SK-N-SH (cell line): ENCODE measurements around the gene SLC22A2. TPM values are rescaled to one million over a fixed set of nuclear protein-coding genes. Genes with fewer than 3 reads are reported as not detected.

Source experiments
- CTCF ChIA-PET: fragments of 300-600, 350-600 bp; formaldehyde crosslinking; extraction: SDS; loops from one replicate; lab custom pipeline; 2021; lab: Yijun Ruan, JAX
- POLR2A ChIA-PET: fragments of 350-600 bp; sonication (Branson Sonifier 250); formaldehyde crosslinking; extraction: SDS; loops from one replicate; lab custom pipeline; 2020; ENCODE audit warnings: antibody characterized with exemption, inconsistent platforms; lab: Yijun Ruan, JAX
- DNase-seq: peaks from one replicate; pipeline ENCODE4 v3.0.0; 2012
- H2AFZ ChIP-seq: fragments of 200-600 bp; sonication (generic); 2 replicates; pipeline ENCODE4 v1.8.1; 2016; ENCODE audit warnings: antibody characterized with exemption, mild to moderate bottlenecking, low read depth
- H3F3A ChIP-seq: fragments of 200-600 bp; sonication (generic); replicated peaks from 2 replicates; pipeline ENCODE3; 2016; ENCODE audit warnings: antibody characterized with exemption, mild to moderate bottlenecking; ENCODE audit not compliant: insufficient read depth
- H3K27ac ChIP-seq, 2 experiments: fragments of 200-500 bp in 1 of 2; fragments of 200-600 bp in 1 of 2; sonication (Bioruptor generic) in 1 of 2; sonication (generic), shearing (Covaris generic) in 1 of 2; 2 replicates each; pipeline versions ENCODE4 v1.5.1 to v1.6.1; 2014 to 2016; ENCODE audit warnings: low read depth in 2 of 2, inconsistent platforms in 1 of 2, low read length in 1 of 2, mild to moderate bottlenecking in 1 of 2, mixed read lengths in 1 of 2
- H3K27me3 ChIP-seq: fragments of 200-600 bp; sonication (generic), shearing (Covaris generic); 2 replicates; pipeline ENCODE4 v1.6.1; 2016; ENCODE audit warnings: mixed run types; ENCODE audit not compliant: insufficient read depth
- H3K36me3 ChIP-seq, 2 experiments: fragments of 200-500 bp in 1 of 2; fragments of 200-600 bp in 1 of 2; sonication (Bioruptor generic) in 1 of 2; sonication (generic) in 1 of 2; replicated peaks in 1 of 2; 2 replicates each; pipeline versions ENCODE3 to v1.5.1; 2014 to 2016; ENCODE audit warnings: low read length in 1 of 2, mild to moderate bottlenecking in 1 of 2; ENCODE audit not compliant: insufficient read depth in 2 of 2, control insufficient read depth in 1 of 2
- H3K4me1 ChIP-seq, 2 experiments: fragments of 200-500 bp in 1 of 2; fragments of 200-600 bp in 1 of 2; sonication (Bioruptor generic) in 1 of 2; sonication (generic), shearing (Covaris generic) in 1 of 2; 2 replicates each; pipeline versions ENCODE4 v1.5.1 to v1.6.1; 2014 to 2016; ENCODE audit warnings: low read depth in 1 of 2, low read length in 1 of 2, mixed run types in 1 of 2; ENCODE audit not compliant: insufficient read depth in 2 of 2, control insufficient read depth in 1 of 2
- H3K4me2 ChIP-seq: fragments of 200-600 bp; sonication (generic), shearing (Covaris generic); 2 replicates; pipeline ENCODE4 v1.6.1; 2017; ENCODE audit warnings: mixed run types
- H3K4me3 ChIP-seq, 2 experiments: fragments of 200-500 bp in 1 of 2; fragments of 200-600 bp in 1 of 2; sonication (Bioruptor generic) in 1 of 2; sonication (generic), shearing (Covaris generic) in 1 of 2; 2 replicates each; pipeline versions ENCODE4 v1.5.1 to v1.8.1; 2014 to 2016; ENCODE audit warnings: low read depth in 2 of 2, inconsistent platforms in 1 of 2, low read length in 1 of 2, mild to moderate bottlenecking in 1 of 2, mixed read lengths in 1 of 2, moderate library complexity in 1 of 2
- H3K79me2 ChIP-seq: fragments of 200-600 bp; sonication (generic); 2 replicates; pipeline ENCODE4 v1.8.1; 2017; ENCODE audit warnings: mild to moderate bottlenecking; ENCODE audit not compliant: insufficient read depth
- H3K9ac ChIP-seq: fragments of 200-600 bp; sonication (generic); 2 replicates; pipeline ENCODE4 v1.6.1; 2017; ENCODE audit warnings: mixed run types
- H3K9me2 ChIP-seq: fragments of 200-600 bp; sonication (generic); 2 replicates; pipeline ENCODE4 v1.6.1; 2017; ENCODE audit warnings: mixed run types
- H3K9me3 ChIP-seq: fragments of 200-600 bp; sonication (generic); 2 replicates; pipeline ENCODE4 v1.6.1; 2017; ENCODE audit warnings: mixed run types, mild to moderate bottlenecking, moderate library complexity
- H4K20me1 ChIP-seq: fragments of 200-600 bp; sonication (generic); 2 replicates; pipeline ENCODE4 v1.6.1; 2017; ENCODE audit warnings: mild to moderate bottlenecking, mixed run types; ENCODE audit not compliant: insufficient read depth
- CHD2 ChIP-seq: fragments of 150-350 bp; IDR thresholded peaks from 2 replicates; pipeline ENCODE4 v1.6.1; 2018; ENCODE audit warnings: low read length; ENCODE audit not compliant: partially characterized antibody
- ELF1 ChIP-seq: IDR thresholded peaks from 2 replicates; pipeline ENCODE4 v1.4.0; 2012
- FOSL2 ChIP-seq: IDR thresholded peaks from 2 replicates; pipeline ENCODE4 v1.4.0; 2012; ENCODE audit warnings: low read depth, mild to moderate bottlenecking, moderate library complexity, borderline replicate concordance
- FOXM1 ChIP-seq: IDR thresholded peaks from 2 replicates; pipeline ENCODE4 v1.4.0; 2012; ENCODE audit warnings: low read depth, mild to moderate bottlenecking
- GABPA ChIP-seq: IDR thresholded peaks from 2 replicates; pipeline ENCODE4 v1.4.0; 2012; ENCODE audit warnings: low read depth, mild to moderate bottlenecking
- GATA2 ChIP-seq: sonication (generic); formaldehyde crosslinking; IDR thresholded peaks from 2 replicates; pipeline ENCODE4 v1.5.0; 2020; ENCODE audit warnings: mild to moderate bottlenecking, missing genetic modification reagents
- JUND ChIP-seq: IDR thresholded peaks from 2 replicates; pipeline ENCODE4 v1.4.0; 2012
- MEF2A ChIP-seq: IDR thresholded peaks from 2 replicates; pipeline ENCODE4 v1.4.0; 2012; ENCODE audit warnings: low read depth, borderline replicate concordance
- MXI1 ChIP-seq: IDR thresholded peaks from 2 replicates; pipeline ENCODE4 v1.6.1; 2012; ENCODE audit warnings: mild to moderate bottlenecking, low read depth, low read length, improper control_type of control experiment
- RCOR1 ChIP-seq: fragments of 150-350 bp; IDR thresholded peaks from 2 replicates; pipeline ENCODE4 v1.6.1; 2017; ENCODE audit warnings: antibody characterized with exemption, low read length
- RFX5 ChIP-seq: IDR thresholded peaks from 2 replicates; pipeline ENCODE4 v1.6.1; 2012; ENCODE audit warnings: mild to moderate bottlenecking, improper control_type of control experiment, low read length
- RXRA ChIP-seq: IDR thresholded peaks from 2 replicates; pipeline ENCODE4 v1.4.0; 2012; ENCODE audit warnings: low read depth, mild to moderate bottlenecking, borderline replicate concordance
- SMC3 ChIP-seq: IDR thresholded peaks from 2 replicates; pipeline ENCODE4 v1.6.1; 2012; ENCODE audit warnings: low read depth, low read length, improper control_type of control experiment
- TCF12 ChIP-seq: IDR thresholded peaks from 2 replicates; pipeline ENCODE4 v1.4.0; 2012
- TEAD4 ChIP-seq: IDR thresholded peaks from 2 replicates; pipeline ENCODE4 v1.4.0; 2012; ENCODE audit warnings: mild to moderate bottlenecking, borderline replicate concordance; ENCODE audit not compliant: insufficient read depth
- USF2 ChIP-seq: fragments of 150-350 bp; IDR thresholded peaks from 2 replicates; pipeline ENCODE4 v1.6.1; 2017; ENCODE audit warnings: antibody characterized with exemption, low read length, low read depth, borderline replicate concordance
- ZBTB33 ChIP-seq: IDR thresholded peaks from 2 replicates; pipeline ENCODE4 v1.4.0; 2012; ENCODE audit warnings: low read depth, borderline replicate concordance
- WGBS: methylation state at CpG from one replicate; pipeline ENCODE4 v1.1.6; 2017; ENCODE audit warnings: low lambda C conversion rate; 5-methylcytosine and 5-hydroxymethylcytosine counted together
- polyA plus RNA-seq, 3 experiments: library from polyadenylated mRNA; depleted of rRNA; stranded (reverse); fragments of >200 nt; gene quantifications; 2 replicates each; pipeline ENCODE4 v1.2.3, GENCODE V29; 2012
- TF ChIP-seq, protein P1 (sequence below): fragments of 150-350 bp; IDR thresholded peaks from 2 replicates; pipeline ENCODE4 v1.6.1; 2016; ENCODE audit warnings: mild to moderate bottlenecking, low read depth, low read length
- TF ChIP-seq, protein P2 (sequence below): IDR thresholded peaks from 2 replicates; pipeline ENCODE4 v1.4.0; 2012; ENCODE audit warnings: low read depth, borderline replicate concordance
- TF ChIP-seq, protein P3 (sequence below): IDR thresholded peaks from 2 replicates; pipeline ENCODE4 v1.6.1; 2012; ENCODE audit warnings: mild to moderate bottlenecking, low read depth, low read length, moderate library complexity

Gene SLC22A2
- polyA plus RNA-seq, 1 of the 3 experiments (the other 2 are of a cell fraction): not detected

DNA sequence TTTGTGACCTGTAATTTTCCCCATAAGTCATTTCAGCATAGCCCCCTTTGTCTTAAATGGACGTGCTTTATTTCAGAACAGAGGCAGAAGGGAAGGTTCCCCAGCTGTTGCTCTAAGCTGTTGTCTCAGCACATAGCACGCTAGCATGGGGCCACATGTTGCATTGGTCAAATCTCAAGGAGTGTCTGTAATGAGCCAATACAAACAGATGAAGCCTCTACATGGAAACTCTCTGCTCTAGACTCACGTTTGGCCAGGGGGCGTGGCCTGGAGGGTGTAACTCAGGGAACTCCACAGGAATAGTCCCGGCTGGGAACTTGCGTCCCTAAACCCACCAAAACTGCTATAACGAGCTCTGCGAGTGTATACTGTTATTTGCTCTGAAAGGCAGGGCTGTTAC lies 35.2 kb upstream of the SLC22A2 start:
- H3K27ac ChIP-seq: no peak overlapping the region
- DNase-seq: no peak
- H3K4me3 ChIP-seq: no peak overlapping the region
- H3K9me3 ChIP-seq: no peaks in the 10 kb centered on the region
- no peaks in the 10 kb centered on the region for H3K4me1 ChIP-seq
- H3K79me2 ChIP-seq: no peaks in the 10 kb centered on the region
- H3F3A ChIP-seq: no peaks in the 10 kb centered on the region
- no peak overlapping the region for H2AFZ ChIP-seq
- H3K9me2 ChIP-seq: no peaks in the 10 kb centered on the region
- H3K36me3 ChIP-seq: no peaks in the 10 kb centered on the region
- no peak for TF ChIP-seq FOSL2
- no peak for TF ChIP-seq ZBTB33
- TF ChIP-seq, protein P1, sequence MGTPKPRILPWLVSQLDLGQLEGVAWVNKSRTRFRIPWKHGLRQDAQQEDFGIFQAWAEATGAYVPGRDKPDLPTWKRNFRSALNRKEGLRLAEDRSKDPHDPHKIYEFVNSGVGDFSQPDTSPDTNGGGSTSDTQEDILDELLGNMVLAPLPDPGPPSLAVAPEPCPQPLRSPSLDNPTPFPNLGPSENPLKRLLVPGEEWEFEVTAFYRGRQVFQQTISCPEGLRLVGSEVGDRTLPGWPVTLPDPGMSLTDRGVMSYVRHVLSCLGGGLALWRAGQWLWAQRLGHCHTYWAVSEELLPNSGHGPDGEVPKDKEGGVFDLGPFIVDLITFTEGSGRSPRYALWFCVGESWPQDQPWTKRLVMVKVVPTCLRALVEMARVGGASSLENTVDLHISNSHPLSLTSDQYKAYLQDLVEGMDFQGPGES: no peak
- TF ChIP-seq ELF1: no peak
- TF ChIP-seq USF2: no peak
- no peak for TF ChIP-seq TEAD4
- no peak for TF ChIP-seq TCF12
- no peak for TF ChIP-seq FOXM1
- TF ChIP-seq RFX5: no peak
- no peak for TF ChIP-seq MXI1
- no peak for TF ChIP-seq MEF2A
- TF ChIP-seq RCOR1: no peak
- no peak for TF ChIP-seq JUND
- TF ChIP-seq, protein P2, sequence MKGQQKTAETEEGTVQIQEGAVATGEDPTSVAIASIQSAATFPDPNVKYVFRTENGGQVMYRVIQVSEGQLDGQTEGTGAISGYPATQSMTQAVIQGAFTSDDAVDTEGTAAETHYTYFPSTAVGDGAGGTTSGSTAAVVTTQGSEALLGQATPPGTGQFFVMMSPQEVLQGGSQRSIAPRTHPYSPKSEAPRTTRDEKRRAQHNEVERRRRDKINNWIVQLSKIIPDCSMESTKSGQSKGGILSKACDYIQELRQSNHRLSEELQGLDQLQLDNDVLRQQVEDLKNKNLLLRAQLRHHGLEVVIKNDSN: no peak
- no peak for TF ChIP-seq CHD2
- no peak for TF ChIP-seq RXRA
- TF ChIP-seq GABPA: no peak
- TF ChIP-seq GATA2 (CRISPR knock-in tag): no peak
- no peak for TF ChIP-seq SMC3
- TF ChIP-seq, protein P3, sequence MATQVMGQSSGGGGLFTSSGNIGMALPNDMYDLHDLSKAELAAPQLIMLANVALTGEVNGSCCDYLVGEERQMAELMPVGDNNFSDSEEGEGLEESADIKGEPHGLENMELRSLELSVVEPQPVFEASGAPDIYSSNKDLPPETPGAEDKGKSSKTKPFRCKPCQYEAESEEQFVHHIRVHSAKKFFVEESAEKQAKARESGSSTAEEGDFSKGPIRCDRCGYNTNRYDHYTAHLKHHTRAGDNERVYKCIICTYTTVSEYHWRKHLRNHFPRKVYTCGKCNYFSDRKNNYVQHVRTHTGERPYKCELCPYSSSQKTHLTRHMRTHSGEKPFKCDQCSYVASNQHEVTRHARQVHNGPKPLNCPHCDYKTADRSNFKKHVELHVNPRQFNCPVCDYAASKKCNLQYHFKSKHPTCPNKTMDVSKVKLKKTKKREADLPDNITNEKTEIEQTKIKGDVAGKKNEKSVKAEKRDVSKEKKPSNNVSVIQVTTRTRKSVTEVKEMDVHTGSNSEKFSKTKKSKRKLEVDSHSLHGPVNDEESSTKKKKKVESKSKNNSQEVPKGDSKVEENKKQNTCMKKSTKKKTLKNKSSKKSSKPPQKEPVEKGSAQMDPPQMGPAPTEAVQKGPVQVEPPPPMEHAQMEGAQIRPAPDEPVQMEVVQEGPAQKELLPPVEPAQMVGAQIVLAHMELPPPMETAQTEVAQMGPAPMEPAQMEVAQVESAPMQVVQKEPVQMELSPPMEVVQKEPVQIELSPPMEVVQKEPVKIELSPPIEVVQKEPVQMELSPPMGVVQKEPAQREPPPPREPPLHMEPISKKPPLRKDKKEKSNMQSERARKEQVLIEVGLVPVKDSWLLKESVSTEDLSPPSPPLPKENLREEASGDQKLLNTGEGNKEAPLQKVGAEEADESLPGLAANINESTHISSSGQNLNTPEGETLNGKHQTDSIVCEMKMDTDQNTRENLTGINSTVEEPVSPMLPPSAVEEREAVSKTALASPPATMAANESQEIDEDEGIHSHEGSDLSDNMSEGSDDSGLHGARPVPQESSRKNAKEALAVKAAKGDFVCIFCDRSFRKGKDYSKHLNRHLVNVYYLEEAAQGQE: no peak
- H3K9ac ChIP-seq: no peak overlapping the region
- CTCF ChIA-PET: no interaction called here
- 19% methylated on average over 8 of the region's 8 CpGs for WGBS
- H3K27me3 ChIP-seq: peaks cover 9% of the 10 kb centered on the region; the same call in 1 of the 2 replicates
- no peak overlapping the region for H3K4me2 ChIP-seq
- POLR2A ChIA-PET: no interaction called here
- H4K20me1 ChIP-seq: no peaks in the 10 kb centered on the region
